ENCODE data around the gene ASMTL.
"Not testable (repeated sequence)": the region's sequence is repeated elsewhere in the genome, so short reads cannot be mapped to it uniquely, and the experiment has no call there.

The ASMTL gene

DNA sequence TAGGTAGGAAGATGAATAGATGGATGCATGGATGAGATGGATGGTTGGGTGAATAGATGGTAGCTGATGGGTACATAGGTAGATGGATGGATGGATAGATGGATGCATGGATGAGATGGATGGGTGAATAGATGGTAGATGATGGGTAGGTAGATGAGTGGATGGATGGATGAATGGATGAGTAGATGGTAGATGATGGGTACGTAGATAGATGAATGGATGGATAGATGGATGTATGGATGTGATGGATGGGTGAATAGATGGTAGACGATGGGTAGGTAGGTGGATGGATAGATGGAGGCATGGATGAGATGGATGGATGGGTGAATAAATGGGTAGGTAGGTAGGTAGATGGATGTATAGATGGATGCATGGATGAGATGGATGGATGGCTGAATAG lies 46.9 kb downstream of the ASMTL start:
- not testable (repeated sequence) for H3K4me1 Mint-ChIP-seq; ATAC-seq (replicated peaks); H3K36me3 Mint-ChIP-seq; H3K27ac Mint-ChIP-seq; H3K4me3 Mint-ChIP-seq; H3K27me3 Mint-ChIP-seq; DNase-seq; H3K9me3 Mint-ChIP-seq

DNA sequence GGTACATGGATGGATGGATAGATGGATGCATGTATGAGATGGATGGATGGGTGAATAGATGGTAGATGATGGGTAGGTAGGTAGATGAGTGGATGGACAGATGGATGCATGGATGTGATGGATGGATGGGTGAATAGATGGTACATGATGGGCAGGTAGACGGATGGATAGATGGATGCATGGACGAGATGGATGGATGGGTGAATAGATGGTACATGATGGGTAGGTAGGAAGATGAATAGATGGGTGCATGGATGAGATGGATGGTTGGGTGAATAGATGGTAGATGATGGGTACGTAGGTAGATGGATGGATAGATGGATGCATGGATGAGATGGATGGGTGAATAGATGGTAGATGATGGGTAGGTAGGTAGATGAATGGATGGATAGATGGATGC lies 48.8 kb downstream of the ASMTL start:
- not testable (repeated sequence) for H3K36me3 Mint-ChIP-seq; ATAC-seq (replicated peaks); H3K4me3 Mint-ChIP-seq; H3K27me3 Mint-ChIP-seq; DNase-seq; H3K4me1 Mint-ChIP-seq; H3K9me3 Mint-ChIP-seq; H3K27ac Mint-ChIP-seq

DNA sequence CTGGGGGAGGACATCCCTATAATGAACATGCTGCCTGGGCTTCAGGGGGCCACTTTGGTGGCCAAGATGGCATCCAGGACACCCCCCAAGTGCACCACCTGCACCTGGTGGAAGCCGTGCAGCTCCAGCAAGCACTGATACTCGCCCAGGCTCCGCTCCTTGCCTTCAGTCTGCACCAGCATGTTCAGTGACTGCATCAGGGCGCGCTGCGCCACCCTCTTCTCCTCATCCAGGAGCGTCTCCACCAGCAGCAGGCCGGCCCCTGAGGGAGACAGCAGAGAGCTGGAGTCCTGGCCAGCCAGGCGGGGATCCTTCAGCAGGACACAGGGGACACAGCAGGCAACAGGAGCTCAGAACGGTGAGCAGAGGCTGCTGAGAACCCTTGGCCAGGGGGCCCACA lies 49.5 kb downstream of the ASMTL start:
- ATAC-seq (replicated peaks) (no peak), DNase-seq (no peak)
- Mint-ChIP-seq H3K9me3 (no peaks in the 10 kb centered on the region), H3K4me3 (no peak overlapping the region), H3K36me3 (peaks cover 8 to 10% of the 10 kb centered on the region in 2 donors), H3K27ac (no peak overlapping the region), H3K27me3 (no peaks in the 10 kb centered on the region), H3K4me1 (peaks cover 0 to 2% of the 10 kb centered on the region in 2 donors)

DNA sequence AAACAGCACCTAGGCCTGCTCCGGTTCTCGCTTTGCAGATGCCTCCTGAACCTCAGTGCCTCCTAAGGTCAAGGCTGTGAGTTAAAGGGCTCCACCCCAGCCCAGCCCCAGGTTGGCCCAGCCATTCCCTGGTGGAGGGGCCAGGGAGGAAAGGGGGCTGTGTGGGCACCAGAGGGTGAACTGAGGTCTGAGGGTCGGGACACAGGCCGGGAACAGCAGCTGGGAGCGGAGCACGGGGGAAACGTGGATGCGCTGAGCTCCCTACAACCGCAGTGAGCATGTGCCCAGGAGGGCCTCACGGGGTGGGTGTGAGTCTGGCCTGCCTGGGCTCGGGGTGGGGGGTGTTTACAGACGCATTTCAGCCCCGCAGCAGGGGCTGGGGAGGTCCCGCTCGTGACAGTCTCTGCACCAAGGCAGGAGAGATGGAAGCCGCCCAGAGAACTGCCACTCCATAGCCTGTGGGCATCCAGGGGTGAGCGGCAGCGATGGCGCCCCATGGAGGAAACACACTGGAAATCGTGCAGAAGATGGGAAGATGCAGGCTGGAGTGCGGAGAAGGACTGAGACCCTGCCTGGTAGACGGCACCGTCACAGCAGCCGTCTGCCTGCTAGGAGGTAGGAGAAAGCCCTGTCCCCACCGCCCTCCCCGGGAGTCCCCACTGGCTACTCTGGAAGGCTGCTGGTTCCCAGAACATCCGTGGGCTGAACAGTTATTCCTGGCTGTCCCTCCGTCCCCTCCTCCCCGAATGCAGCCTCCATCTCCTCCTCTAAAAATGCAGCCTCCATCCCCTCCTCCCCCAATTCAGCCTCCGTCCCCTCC lies 50.9 kb downstream of the ASMTL start:
- Mint-ChIP-seq H3K9me3 (no peaks in the 10 kb centered on the region), H3K27ac (no peak overlapping the region), H3K4me1 (peaks cover 0 to 2% of the 10 kb centered on the region in 2 donors), H3K4me3 (no peak overlapping the region), H3K27me3 (no peaks in the 10 kb centered on the region), H3K36me3 (peaks cover 11 to 12% of the 10 kb centered on the region in 2 donors)
- ATAC-seq (replicated peaks), result peak in 1 of 2 donors; percentile 14
- DNase-seq, result no peak

DNA sequence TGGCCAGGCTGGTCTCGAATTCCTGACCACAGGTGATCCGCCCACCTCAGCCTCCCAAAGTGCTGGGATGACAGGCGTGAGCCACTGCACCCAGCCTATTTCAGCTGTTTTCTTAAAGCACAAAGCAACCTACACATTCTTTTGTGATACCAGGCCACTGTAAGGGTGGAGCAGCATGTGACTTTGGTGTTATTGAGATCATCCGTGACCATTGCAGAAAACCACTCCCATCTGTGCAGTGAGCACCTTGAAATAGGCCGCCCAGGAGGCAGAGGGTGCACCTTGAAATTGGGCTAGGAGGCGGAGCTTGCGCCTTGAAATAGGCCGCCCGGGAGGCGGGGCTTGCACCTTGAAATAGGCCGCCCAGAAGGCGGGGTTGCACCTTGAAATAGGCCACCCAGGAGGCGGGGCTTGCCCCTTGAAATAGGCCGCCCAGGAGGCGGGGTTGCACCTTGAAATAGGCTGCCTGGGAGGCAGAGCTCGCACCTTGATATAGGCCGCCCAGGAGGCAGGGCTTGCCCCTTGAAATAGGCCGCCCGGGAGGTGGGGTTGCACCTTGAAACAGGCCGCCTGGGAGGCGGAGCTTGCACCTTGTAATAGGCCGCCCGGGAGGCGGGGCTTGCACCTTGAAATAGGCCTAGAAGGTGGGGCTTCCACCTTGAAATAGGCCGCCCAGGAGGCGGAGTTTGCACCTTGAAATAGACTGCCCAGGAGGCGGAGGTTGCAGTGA lies 51.8 kb downstream of the ASMTL start:
- H3K27me3 Mint-ChIP-seq, result no peaks in the 10 kb centered on the region
- H3K27ac Mint-ChIP-seq, result no peak overlapping the region
- H3K36me3 Mint-ChIP-seq, result peaks cover 17 to 20% of the 10 kb centered on the region in 2 donors
- H3K4me1 Mint-ChIP-seq, result peaks cover 6 to 7% of the 10 kb centered on the region in 2 donors
- no peaks in the 10 kb centered on the region for H3K9me3 Mint-ChIP-seq
- no peak overlapping the region for H3K4me3 Mint-ChIP-seq
- DNase-seq (no peak), ATAC-seq (replicated peaks) (peak in 1 of 2 donors; percentile 16)

DNA sequence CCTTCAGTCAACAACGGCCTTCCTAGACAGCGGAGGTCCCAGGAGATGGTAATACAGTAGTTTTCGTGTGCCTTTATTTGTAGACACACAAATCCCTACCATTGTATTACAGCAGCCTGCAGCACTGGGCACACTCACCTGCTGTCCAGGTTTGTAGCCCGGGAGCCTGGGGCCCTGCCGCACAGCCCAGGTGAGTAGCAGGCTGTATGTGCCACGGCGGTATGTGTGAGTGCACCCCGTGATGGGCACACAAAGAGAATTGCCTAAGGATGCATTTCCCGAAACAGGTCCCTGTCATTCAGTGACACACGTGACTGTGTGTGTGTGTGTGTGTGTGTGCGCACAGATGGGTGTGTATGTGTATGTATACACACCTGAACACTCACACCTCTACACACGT lies 52.7 kb downstream of the ASMTL start:
- no peak overlapping the region for H3K27ac Mint-ChIP-seq
- ATAC-seq (replicated peaks), result no peak
- H3K4me1 Mint-ChIP-seq, result peaks cover 14 to 15% of the 10 kb centered on the region in 2 donors
- no peaks in the 10 kb centered on the region for H3K9me3 Mint-ChIP-seq
- peaks cover 24 to 28% of the 10 kb centered on the region in 2 donors for H3K36me3 Mint-ChIP-seq
- no peak for DNase-seq
- no peak overlapping the region for H3K4me3 Mint-ChIP-seq
- H3K27me3 Mint-ChIP-seq, result no peaks in the 10 kb centered on the region

DNA sequence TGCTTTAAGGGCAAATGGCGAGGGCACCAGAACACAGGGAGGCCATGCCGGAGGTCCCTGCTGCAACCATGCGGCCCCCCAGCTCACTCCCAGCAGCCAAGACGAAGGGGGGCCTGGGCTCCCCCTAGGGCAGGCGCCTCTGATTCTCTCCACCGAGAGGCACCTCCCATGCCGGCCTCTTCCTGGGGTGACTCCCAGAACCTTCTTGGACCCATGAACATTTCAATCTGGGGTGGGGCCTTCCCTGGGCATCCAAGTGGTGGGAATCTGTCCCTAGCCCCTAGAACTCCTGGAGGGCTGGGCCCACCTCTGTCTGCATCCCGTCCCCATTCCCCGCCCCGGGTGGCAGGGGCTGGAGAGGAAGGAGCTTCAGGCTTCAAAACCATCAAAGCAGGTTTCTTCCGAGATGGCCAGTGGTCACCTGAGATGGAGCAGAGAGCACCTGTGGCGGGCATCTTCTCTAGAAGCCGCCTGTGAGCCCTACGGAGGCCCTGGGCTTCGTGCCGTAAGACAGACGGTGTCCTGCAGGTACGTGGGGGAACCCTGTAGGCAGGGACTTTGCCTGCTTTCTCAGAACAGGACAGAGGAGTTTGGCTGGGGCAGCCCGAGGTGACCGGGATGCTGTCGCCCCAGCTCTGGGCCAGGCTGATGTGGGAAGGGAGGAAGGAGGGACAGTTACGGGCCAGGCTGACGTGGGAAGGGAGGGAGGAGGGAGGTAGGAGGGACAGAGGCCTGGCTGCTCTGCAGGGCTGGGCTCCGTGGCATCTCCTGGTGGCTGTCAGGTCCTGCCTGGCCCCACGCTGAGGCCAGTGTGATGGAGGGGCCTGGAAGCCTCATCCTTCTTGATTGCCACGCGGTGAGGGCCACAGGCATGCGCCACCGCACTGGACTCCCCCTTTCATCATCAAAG lies 54.0 kb downstream of the ASMTL start:
- no peak for DNase-seq
- H3K27ac Mint-ChIP-seq, result no peak overlapping the region
- H3K27me3 Mint-ChIP-seq, result no peaks in the 10 kb centered on the region
- no peak overlapping the region for H3K4me3 Mint-ChIP-seq
- no peak for ATAC-seq (replicated peaks)
- peaks cover 24 to 26% of the 10 kb centered on the region in 2 donors for H3K4me1 Mint-ChIP-seq
- H3K36me3 Mint-ChIP-seq, result peaks cover 30 to 40% of the 10 kb centered on the region in 2 donors
- no peaks in the 10 kb centered on the region for H3K9me3 Mint-ChIP-seq

DNA sequence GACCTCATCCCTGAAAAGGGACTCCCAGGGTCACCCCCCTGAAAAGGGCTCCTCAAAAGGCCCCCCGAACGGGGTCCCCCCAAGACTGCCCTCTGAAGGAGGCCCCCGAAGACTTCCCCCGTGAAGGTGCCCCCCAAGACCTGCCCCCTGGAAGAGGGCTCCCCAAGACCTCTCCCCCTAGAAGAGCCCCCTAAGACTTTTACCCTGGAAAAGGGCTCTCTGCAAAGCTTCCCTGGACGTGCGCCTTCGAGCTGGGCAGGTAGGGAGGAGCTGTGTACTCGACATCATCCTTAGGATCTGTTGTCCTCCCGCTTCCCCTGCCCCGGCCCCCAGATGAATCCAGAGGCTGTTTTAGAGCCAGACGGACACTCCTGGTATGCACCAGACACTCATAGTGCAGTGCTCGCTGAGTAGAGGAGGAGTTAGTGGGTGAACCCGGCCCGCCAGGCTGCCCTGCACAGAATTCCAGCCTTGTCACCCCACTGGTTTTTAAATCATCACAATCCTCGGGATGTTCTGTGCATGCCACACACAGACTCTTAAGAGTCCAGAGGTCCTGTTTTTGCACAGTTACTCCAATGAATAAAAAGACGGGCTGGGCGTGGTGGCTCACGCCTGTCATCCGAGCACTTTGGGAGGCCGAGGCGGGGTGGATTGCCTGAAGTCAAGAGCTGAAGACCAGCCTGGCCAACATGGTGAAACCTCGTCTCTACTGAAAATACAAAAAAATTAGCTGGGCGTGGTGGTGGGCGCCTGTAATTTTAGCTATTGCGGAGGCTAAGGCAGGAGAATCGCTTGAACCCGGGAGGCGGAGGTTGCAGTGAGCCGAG lies 55.1 kb downstream of the ASMTL start:
- DNase-seq, result no peak
- no peak overlapping the region for H3K27ac Mint-ChIP-seq
- no peaks in the 10 kb centered on the region for H3K27me3 Mint-ChIP-seq
- no peaks in the 10 kb centered on the region for H3K9me3 Mint-ChIP-seq
- H3K36me3 Mint-ChIP-seq, result peaks cover 32 to 49% of the 10 kb centered on the region in 2 donors
- ATAC-seq (replicated peaks), result no peak
- peaks cover 28 to 36% of the 10 kb centered on the region in 2 donors for H3K4me1 Mint-ChIP-seq
- peak overlapping the region in 1 of 2 donors; percentile 42 for H3K4me3 Mint-ChIP-seq

DNA sequence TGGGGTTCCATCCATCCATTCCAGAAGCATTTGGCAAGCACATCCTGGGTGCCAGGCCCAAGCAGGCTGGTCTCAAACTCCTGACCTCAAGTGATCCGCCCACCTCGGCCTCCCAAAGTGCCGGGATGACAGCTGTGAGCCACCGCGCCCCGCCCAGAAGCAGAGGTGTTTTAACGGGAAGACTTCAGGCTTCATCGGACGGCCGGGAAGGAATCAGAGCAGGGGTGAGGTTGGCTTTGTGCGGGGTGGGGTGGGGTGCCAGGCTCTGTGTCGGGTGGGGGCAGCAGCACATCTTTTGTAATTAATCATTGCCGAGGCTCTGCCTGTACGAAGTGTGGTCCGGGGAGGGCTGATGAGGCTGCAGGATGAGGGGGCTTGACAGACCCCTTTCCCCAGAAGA lies 55.7 kb downstream of the ASMTL start:
- Mint-ChIP-seq H3K9me3 (no peaks in the 10 kb centered on the region), H3K4me1 (peaks cover 28 to 36% of the 10 kb centered on the region in 2 donors), H3K27ac (peak overlapping the region; percentile 81), H3K4me3 (no peak overlapping the region), H3K27me3 (no peaks in the 10 kb centered on the region), H3K36me3 (peaks cover 32 to 49% of the 10 kb centered on the region in 2 donors)
- ATAC-seq (replicated peaks) (no peak), DNase-seq (no peak)

DNA sequence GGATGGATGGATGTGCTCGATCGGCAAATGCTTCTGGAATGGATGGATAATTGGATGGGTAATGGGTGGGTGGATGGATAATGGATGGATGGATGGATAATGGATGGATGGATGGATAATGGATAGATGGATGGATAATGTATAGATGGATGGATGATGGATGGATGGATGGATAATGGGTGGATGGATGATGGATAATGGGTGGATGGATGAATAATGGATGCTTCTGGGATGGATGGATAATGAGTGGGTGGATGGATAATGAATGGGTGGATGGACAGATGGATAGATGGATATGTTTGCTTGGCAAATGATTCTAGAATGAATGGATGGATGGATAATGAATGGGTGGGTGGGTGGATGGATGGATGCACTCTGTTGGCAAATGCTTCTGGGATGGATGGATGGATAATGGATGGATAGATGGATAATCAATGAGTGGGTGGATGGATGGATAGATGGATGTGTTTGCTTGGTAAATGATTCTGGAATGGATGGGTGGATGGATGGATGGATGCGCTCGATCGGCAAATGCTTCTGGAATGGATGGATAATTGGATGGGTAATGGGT lies 57.0 kb downstream of the ASMTL start:
- no peak overlapping the region for H3K27ac Mint-ChIP-seq
- no peaks in the 10 kb centered on the region for H3K27me3 Mint-ChIP-seq
- H3K4me1 Mint-ChIP-seq, result peaks cover 28 to 41% of the 10 kb centered on the region in 2 donors
- H3K9me3 Mint-ChIP-seq, result no peaks in the 10 kb centered on the region
- peaks cover 39 to 55% of the 10 kb centered on the region in 2 donors for H3K36me3 Mint-ChIP-seq
- peak overlapping the region; percentile 0 to 3 for H3K4me3 Mint-ChIP-seq
- ATAC-seq (replicated peaks) (no peak), DNase-seq (no peak)

DNA sequence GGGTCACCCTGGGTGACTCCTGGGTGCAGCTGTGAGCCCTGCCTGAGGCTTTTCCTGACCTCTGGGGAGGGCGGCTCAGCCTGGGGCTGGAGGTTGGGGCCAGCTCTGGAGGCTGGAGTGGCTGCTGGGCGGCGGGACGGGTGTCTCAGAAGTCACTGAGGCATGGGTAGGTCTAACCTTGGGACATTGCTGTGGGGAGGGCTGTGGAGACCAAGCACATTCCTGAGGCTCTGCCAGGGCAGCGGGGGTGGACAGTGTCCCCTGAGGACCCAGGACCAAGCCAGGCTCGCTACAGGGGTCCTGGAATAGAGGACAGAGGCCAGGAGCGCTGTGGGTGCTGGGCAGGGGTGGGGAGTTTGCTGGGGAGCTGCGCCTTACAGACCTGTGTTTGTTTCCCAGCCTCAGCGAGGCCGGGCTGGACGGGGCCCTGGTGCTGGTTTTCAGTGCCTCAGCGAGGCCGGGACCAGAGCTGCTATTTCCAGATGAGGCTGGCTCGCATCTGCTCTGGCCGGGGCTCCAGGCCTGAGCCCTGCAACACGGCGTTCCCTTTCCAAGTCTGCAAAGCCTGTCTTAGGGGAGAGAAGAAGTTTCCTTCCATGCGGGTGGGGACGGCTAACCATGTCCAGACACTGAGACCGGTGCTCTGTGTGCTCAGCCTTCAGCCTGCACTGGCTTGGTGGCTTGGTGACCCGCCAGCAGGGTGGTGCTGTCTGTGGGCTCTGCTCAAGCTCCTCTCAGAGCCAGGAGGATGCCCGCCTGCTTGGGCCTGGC lies 57.8 kb downstream of the ASMTL start:
- DNase-seq (no peak), ATAC-seq (replicated peaks) (no peak)
- H3K27ac Mint-ChIP-seq, result peak overlapping the region; percentile 39
- peaks cover 28 to 49% of the 10 kb centered on the region in 2 donors for H3K4me1 Mint-ChIP-seq
- H3K9me3 Mint-ChIP-seq, result no peaks in the 10 kb centered on the region
- H3K27me3 Mint-ChIP-seq, result no peaks in the 10 kb centered on the region
- peak overlapping the region; percentile 91 to 97 for H3K4me3 Mint-ChIP-seq
- H3K36me3 Mint-ChIP-seq, result peaks cover 43 to 55% of the 10 kb centered on the region in 2 donors

DNA sequence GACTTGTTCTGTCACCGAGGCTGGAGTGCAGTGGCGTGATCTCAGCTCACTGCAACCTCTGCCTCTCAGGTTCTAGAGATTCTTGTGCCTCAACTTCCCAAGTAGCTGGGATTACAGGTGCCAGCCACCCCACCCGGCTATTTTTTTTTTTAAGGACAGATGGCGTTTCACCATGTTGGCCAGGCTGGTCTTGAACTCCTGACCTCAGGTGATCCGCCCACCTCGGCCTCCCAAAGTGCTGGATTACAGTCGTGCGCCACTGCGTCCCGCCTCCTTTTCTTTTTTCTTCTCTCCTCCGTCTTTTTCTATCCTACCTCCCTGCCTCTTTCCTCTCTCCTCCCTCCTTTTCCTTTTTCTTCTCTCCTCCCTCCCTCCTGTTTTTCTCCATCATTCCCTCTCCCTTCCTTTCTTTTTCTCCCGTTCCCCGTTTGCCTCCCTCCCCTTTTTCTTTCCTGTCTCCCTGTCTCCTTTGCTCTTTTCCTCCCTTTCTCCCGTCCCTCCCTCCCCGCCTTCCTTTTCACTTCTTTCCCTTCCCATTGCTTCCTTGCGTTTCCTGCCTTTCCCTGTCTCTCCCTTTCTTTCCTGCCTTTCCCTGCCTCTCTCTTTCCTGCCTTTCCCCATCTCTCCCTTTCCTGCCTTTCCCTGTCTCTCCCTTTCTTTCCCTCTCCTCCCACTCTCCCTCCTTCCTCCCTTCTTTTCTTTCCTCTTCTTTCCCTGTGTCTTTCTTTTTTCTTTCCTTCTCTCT lies 58.7 kb downstream of the ASMTL start:
- peaks cover 32 to 56% of the 10 kb centered on the region in 2 donors for H3K4me1 Mint-ChIP-seq
- peak overlapping the region; percentile 99 for H3K27ac Mint-ChIP-seq
- peaks cover 49 to 62% of the 10 kb centered on the region in 2 donors for H3K36me3 Mint-ChIP-seq
- no peaks in the 10 kb centered on the region for H3K9me3 Mint-ChIP-seq
- no peaks in the 10 kb centered on the region for H3K27me3 Mint-ChIP-seq
- peak overlapping the region; percentile 91 to 97 for H3K4me3 Mint-ChIP-seq
- ATAC-seq (replicated peaks) (no peak), DNase-seq (no peak)
